ENCODE measurements around the gene FOCAD. TPM values are rescaled to one million over a fixed set of nuclear protein-coding genes. Genes with fewer than 3 reads are reported as not detected.

Gene FOCAD
- total RNA-seq, 1 experiment from 2014 or later = 43.3 TPM

DNA sequence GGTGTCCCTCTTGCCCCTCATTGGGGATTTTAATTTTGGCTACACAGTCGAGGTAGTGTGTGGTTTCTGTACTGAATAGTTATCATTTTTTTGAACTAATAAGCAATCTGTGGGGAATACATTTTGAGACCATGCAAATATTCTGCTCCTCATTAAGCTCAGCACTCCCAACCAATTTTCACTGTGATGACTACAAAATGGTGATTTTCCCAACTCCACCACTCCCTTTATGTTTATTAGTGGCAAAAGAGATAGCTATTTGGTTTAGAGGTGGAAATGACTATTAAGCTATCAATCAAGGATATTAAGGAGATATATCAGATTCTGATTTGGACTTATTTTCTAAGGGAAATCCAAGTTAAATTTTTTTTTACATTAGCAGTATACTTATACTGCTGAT is 62.9 kb downstream of the FOCAD start:
- WGBS (ENCODE audit: extremely low coverage, insufficient read length, low lambda C conversion rate) = no CpG with 5 or more reads among the region's 1 CpG
- no peak overlapping the region for H3K27ac Mint-ChIP-seq

More for the DNA sequence above, 62.9 kb downstream of the FOCAD start:
- H2BK5ac ChIP-seq (ENCODE audit: insufficient read length, low read length) = no peak overlapping the region
- peaks cover 3% of the 10 kb centered on the region; the same call in 1 of the 2 replicates for H3K4me1 ChIP-seq (ENCODE audit: insufficient read depth, low read length)
- no peaks in the 10 kb centered on the region for H3K9me3 ChIP-seq (ENCODE audit: control insufficient read depth, low read depth, low read length)
- TF ChIP-seq, protein P1, sequence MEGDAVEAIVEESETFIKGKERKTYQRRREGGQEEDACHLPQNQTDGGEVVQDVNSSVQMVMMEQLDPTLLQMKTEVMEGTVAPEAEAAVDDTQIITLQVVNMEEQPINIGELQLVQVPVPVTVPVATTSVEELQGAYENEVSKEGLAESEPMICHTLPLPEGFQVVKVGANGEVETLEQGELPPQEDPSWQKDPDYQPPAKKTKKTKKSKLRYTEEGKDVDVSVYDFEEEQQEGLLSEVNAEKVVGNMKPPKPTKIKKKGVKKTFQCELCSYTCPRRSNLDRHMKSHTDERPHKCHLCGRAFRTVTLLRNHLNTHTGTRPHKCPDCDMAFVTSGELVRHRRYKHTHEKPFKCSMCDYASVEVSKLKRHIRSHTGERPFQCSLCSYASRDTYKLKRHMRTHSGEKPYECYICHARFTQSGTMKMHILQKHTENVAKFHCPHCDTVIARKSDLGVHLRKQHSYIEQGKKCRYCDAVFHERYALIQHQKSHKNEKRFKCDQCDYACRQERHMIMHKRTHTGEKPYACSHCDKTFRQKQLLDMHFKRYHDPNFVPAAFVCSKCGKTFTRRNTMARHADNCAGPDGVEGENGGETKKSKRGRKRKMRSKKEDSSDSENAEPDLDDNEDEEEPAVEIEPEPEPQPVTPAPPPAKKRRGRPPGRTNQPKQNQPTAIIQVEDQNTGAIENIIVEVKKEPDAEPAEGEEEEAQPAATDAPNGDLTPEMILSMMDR (conservative IDR thresholded peaks at IDR 0.05) = no peak
- no peak overlapping the region for H3K4me2 ChIP-seq (ENCODE audit: insufficient read depth, insufficient read length, low read length)
- H2BK12ac ChIP-seq (ENCODE audit: insufficient read length, low read depth, low read length) = no peak overlapping the region
- no peak overlapping the region for H2BK20ac ChIP-seq (ENCODE audit: low read depth, low read length, poor library complexity, severe bottlenecking)
- H2AK5ac ChIP-seq (ENCODE audit: insufficient read length, low read length) = no peak overlapping the region
- H4K8ac ChIP-seq (replicated peaks; ENCODE audit: insufficient read length, low read depth, low read length) = no peak overlapping the region
- H4K20me1 ChIP-seq (ENCODE audit: control insufficient read depth, insufficient read depth, insufficient read length) = no peaks in the 10 kb centered on the region
- no peak overlapping the region for H3K23ac ChIP-seq (ENCODE audit: insufficient read length, low read depth, low read length)
- no peaks in the 10 kb centered on the region for H3K79me2 ChIP-seq (ENCODE audit: insufficient read depth, low read length)
- H3K9ac ChIP-seq (ENCODE audit: extremely low read depth, insufficient read length, low read length) = no peak overlapping the region
- H3K27me3 ChIP-seq (ENCODE audit: insufficient read depth, low read length) = no peaks in the 10 kb centered on the region
- no peak overlapping the region for H2BK120ac ChIP-seq (ENCODE audit: low read depth, low read length, poor library complexity, severe bottlenecking)
- no peak overlapping the region for H2AFZ ChIP-seq (ENCODE audit: low read length)
- H4K5ac ChIP-seq (ENCODE audit: insufficient read length, low read depth, low read length) = no peak overlapping the region
- H3K56ac ChIP-seq (ENCODE audit: insufficient read length, low read depth, low read length) = no peak overlapping the region
- peaks cover 3% of the 10 kb centered on the region for H3K79me1 ChIP-seq (ENCODE audit: insufficient read depth, low read depth, low read length, poor library complexity, severe bottlenecking)
- DNase-seq = no peak
- Mint-ChIP-seq H3K36me3 (ENCODE audit: insufficient read depth in 1 of 3, low read depth in 3 of 3) (peaks cover 0 to 9% (median 2%) of the 10 kb centered on the region in 3 experiments; a peak in 3 of 7 replicates), H3K4me3 (no peak overlapping the region), H3K9me3 (no peaks in the 10 kb centered on the region), H3K27me3 (ENCODE audit: low read depth) (no peaks in the 10 kb centered on the region), H3K4me1 (peaks cover 14 to 23% of the 10 kb centered on the region in 2 experiments)
- no peak overlapping the region for H3K18ac ChIP-seq (ENCODE audit: insufficient read length, low read depth, low read length)
- H2BK15ac ChIP-seq (ENCODE audit: low read depth, low read length) = no peak overlapping the region
- no peak overlapping the region for H3K27ac ChIP-seq (ENCODE audit: insufficient read length, low read depth, low read length)
- no peak overlapping the region for H3K14ac ChIP-seq (ENCODE audit: insufficient read depth, low read length)
- no peak overlapping the region for H3K4ac ChIP-seq (ENCODE audit: low read depth, low read length)
- H3T11ph ChIP-seq (ENCODE audit: low read length) = no peak overlapping the region
- no peak overlapping the region for H4K91ac ChIP-seq (ENCODE audit: insufficient read length, low read depth, low read length)
- no peaks in the 10 kb centered on the region for H3K23me2 ChIP-seq (ENCODE audit: insufficient read length, low read depth, low read length, poor library complexity, severe bottlenecking)
